OCI-LY7 (cell line): ENCODE results near the gene RPUSD2. TPM values are rescaled to one million over a fixed set of nuclear protein-coding genes. Genes with fewer than 3 reads are reported as not detected.

ENCODE experiments used
- BruUV-seq: library from RNA; stranded (reverse); fragments of 400-500 nt; replicated peaks from 2 replicates; lab custom pipeline; 2021; lab: Mats Ljungman, UMichigan
- CTCF ChIA-PET: fragments of 300-600 bp; sonication (Branson Sonifier 250); formaldehyde crosslinking; loops from one replicate; lab custom pipeline; 2022; ENCODE audit warnings: antibody characterized with exemption; ENCODE audit not compliant: unreplicated experiment; lab: Charles Lee
- POLR2A ChIA-PET: fragments of 300-600 bp; sonication (Branson Sonifier 250); formaldehyde crosslinking; loops from one replicate; lab custom pipeline; 2022; ENCODE audit warnings: antibody characterized with exemption; lab: Charles Lee
- DNase-seq: peaks from one replicate; pipeline ENCODE4 v3.0.0-alpha.2; 2015; ENCODE audit warnings: low spot score
- H2AFZ ChIP-seq: fragments of 200-600 bp; sonication (generic), shearing (Covaris generic); 2 replicates; pipeline ENCODE4 v1.6.1; 2014; ENCODE audit warnings: mild to moderate bottlenecking, antibody characterized with exemption, low read length, moderate library complexity
- H3K27ac ChIP-seq: fragments of 200-600 bp; sonication (generic); 2 replicates; pipeline ENCODE4 v1.5.1; 2014; ENCODE audit warnings: mixed run types, low read depth, mild to moderate bottlenecking, moderate library complexity, low read length, inconsistent platforms; ENCODE audit not compliant: poor library complexity, severe bottlenecking
- H3K36me3 ChIP-seq: fragments of 200-600 bp; sonication (generic); 2 replicates; pipeline ENCODE4 v1.6.1; 2014; ENCODE audit warnings: mild to moderate bottlenecking, antibody characterized with exemption, low read length, moderate library complexity, mixed read lengths; ENCODE audit not compliant: insufficient read depth
- H3K4me1 ChIP-seq: fragments of 200-600 bp; sonication (generic); 2 replicates; pipeline ENCODE4 v1.5.1; 2014; ENCODE audit warnings: mild to moderate bottlenecking, low read length; ENCODE audit not compliant: insufficient read depth, poor library complexity, severe bottlenecking
- H3K4me2 ChIP-seq: fragments of 200-600 bp; sonication (generic); 2 replicates; pipeline ENCODE4 v1.6.1; 2014; ENCODE audit warnings: mild to moderate bottlenecking, low read length
- H3K4me3 ChIP-seq: fragments of 200-600 bp; sonication (generic); 2 replicates; pipeline ENCODE4 v1.5.1; 2014; ENCODE audit warnings: mild to moderate bottlenecking, low read depth, low read length; ENCODE audit not compliant: poor library complexity, severe bottlenecking
- H3K79me2 ChIP-seq: fragments of 200-600 bp; sonication (generic); 2 replicates; pipeline ENCODE4 v1.6.1; 2016; ENCODE audit warnings: low read depth, mild to moderate bottlenecking, low read length, moderate library complexity, mixed read lengths; ENCODE audit not compliant: insufficient read depth
- H3K9me2 ChIP-seq: fragments of 200-600 bp; sonication (generic); 2 replicates; pipeline ENCODE4 v1.6.1; 2016; ENCODE audit warnings: mild to moderate bottlenecking, low read length, mixed read lengths; ENCODE audit not compliant: insufficient read depth
- H3K9me3 ChIP-seq: fragments of 200-600 bp; sonication (generic); 2 replicates; pipeline ENCODE4 v1.6.1; 2014; ENCODE audit warnings: mild to moderate bottlenecking, mixed run types, low read length, mixed read lengths
- H4K20me1 ChIP-seq: fragments of 200-600 bp; sonication (generic); 2 replicates; pipeline ENCODE4 v1.6.1; 2014; ENCODE audit warnings: mild to moderate bottlenecking, antibody characterized with exemption, low read length, moderate library complexity, mixed read lengths; ENCODE audit not compliant: insufficient read depth
- EZH2phosphoT487 ChIP-seq: fragments of 200-600 bp; sonication (generic); IDR thresholded peaks from 2 replicates; pipeline ENCODE4 v1.6.1; 2018; ENCODE audit warnings: low read depth, borderline replicate concordance, mild to moderate bottlenecking, mixed run types, antibody characterized with exemption, low read length, moderate library complexity, mixed read lengths
- intact Hi-C: fragments of 100-400 bp; cut with micrococcal nuclease; formaldehyde crosslinking; loops from one replicate; pipeline ENCODE4 v1.10.0; 2022; ENCODE audit not compliant: unreplicated experiment
- total RNA-seq, 2 experiments: library from RNA; depleted of rRNA in 1 of 2; stranded (reverse); fragments of >200 nt in 1 of 2; shearing (Covaris generic) in 1 of 2; gene quantifications; 2 replicates each; pipeline ENCODE4 v1.2.3, GENCODE V29; 2014 to 2022
- TF ChIP-seq, protein P1 (sequence below): fragments of 200-600 bp; sonication (generic); conservative IDR thresholded peaks from 2 replicates; pipeline ENCODE4 v1.5.1; 2014; ENCODE audit warnings: mild to moderate bottlenecking, antibody characterized with exemption, low read length, moderate library complexity, mixed read lengths

The RPUSD2 gene
- total RNA-seq, 2 experiments from 2014 or later = 18.9 to 26.4 TPM

DNA sequence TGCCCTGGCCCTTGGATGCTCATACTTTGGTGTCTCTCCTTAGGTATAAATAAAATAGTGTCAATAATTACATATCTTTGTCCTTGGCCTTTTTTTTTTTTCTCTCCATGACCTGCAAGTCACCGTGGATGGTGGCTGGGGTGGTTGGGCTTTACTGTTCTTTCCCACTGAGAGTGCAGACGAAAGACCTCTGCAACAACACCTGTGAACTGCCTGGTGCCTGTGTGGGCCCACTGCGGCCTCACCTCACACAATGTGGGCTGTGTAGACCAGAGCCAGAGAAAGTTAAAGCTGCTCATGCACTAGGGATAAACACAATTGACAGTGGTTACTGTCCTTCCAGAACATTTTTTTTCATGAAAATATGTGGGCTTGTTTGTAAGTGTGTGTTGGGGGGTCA lies 43.2 kb upstream of the RPUSD2 start:
- ChIA-PET POLR2A (no interaction called here), CTCF (no interaction called here)
- no peaks in the 10 kb centered on the region for H3K79me2 ChIP-seq
- H3K4me1 ChIP-seq = no peaks in the 10 kb centered on the region
- no peaks in the 10 kb centered on the region for H3K36me3 ChIP-seq
- TF ChIP-seq EZH2phosphoT487 = no peak
- TF ChIP-seq, protein P1, sequence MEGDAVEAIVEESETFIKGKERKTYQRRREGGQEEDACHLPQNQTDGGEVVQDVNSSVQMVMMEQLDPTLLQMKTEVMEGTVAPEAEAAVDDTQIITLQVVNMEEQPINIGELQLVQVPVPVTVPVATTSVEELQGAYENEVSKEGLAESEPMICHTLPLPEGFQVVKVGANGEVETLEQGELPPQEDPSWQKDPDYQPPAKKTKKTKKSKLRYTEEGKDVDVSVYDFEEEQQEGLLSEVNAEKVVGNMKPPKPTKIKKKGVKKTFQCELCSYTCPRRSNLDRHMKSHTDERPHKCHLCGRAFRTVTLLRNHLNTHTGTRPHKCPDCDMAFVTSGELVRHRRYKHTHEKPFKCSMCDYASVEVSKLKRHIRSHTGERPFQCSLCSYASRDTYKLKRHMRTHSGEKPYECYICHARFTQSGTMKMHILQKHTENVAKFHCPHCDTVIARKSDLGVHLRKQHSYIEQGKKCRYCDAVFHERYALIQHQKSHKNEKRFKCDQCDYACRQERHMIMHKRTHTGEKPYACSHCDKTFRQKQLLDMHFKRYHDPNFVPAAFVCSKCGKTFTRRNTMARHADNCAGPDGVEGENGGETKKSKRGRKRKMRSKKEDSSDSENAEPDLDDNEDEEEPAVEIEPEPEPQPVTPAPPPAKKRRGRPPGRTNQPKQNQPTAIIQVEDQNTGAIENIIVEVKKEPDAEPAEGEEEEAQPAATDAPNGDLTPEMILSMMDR = no peak
- intact Hi-C loops = no loop called here
- no peak for DNase-seq
- H2AFZ ChIP-seq = no peak overlapping the region
- no peaks in the 10 kb centered on the region for H3K9me3 ChIP-seq
- H3K9me2 ChIP-seq = no peaks in the 10 kb centered on the region
- no peak overlapping the region for H3K4me2 ChIP-seq
- no peak overlapping the region for H3K27ac ChIP-seq
- no peaks in the 10 kb centered on the region for H4K20me1 ChIP-seq
- no peak overlapping the region for H3K4me3 ChIP-seq
- no TSS peak for BruUV-seq

- Histone ChIP-seq H3K27ac (no peak overlapping the region), H3K79me2 (no peaks in the 10 kb centered on the region), H2AFZ (no peak overlapping the region), H3K4me2 (no peak overlapping the region), H3K9me3 (no peaks in the 10 kb centered on the region), H3K4me1 (no peaks in the 10 kb centered on the region), H4K20me1 (no peaks in the 10 kb centered on the region), H3K4me3 (no peak overlapping the region), H3K9me2 (no peaks in the 10 kb centered on the region), H3K36me3 (no peaks in the 10 kb centered on the region)
- TF ChIP-seq, protein P1 = no peak
- TF ChIP-seq EZH2phosphoT487 = no peak
- CTCF ChIA-PET = no interaction called here
- intact Hi-C loops = no loop called here
- no peak for DNase-seq
- no TSS peak for BruUV-seq
- POLR2A ChIA-PET = interaction anchor here (0.6 kb wide), 2 partner anchors 39 to 127 kb away, joined by 3 to 5 read pairs; no protein-coding TSS in a partner anchor
Measured at GRCh38 chr15:40528801-40529200, 40.3 kb upstream of the RPUSD2 start.

GRCh38 chr15:40533763-40534364 lies 35.2 kb upstream of the RPUSD2 start:
- intact Hi-C loops = no loop called here
- TF ChIP-seq, protein P1 = no peak
- TF ChIP-seq EZH2phosphoT487 = no peak
- POLR2A ChIA-PET = no interaction called here
- H3K4me2 ChIP-seq = no peak overlapping the region
- H3K79me2 ChIP-seq = no peaks in the 10 kb centered on the region
- no peak overlapping the region for H3K4me3 ChIP-seq
- no peaks in the 10 kb centered on the region for H3K36me3 ChIP-seq
- no peaks in the 10 kb centered on the region for H4K20me1 ChIP-seq
- H3K9me3 ChIP-seq = no peaks in the 10 kb centered on the region
- CTCF ChIA-PET = no interaction called here
- no peaks in the 10 kb centered on the region for H3K9me2 ChIP-seq
- no peak overlapping the region for H2AFZ ChIP-seq
- H3K4me1 ChIP-seq = no peaks in the 10 kb centered on the region
- H3K27ac ChIP-seq = no peak overlapping the region
- no TSS peak for BruUV-seq
- no peak for DNase-seq
